ENCODE results near the gene BAIAP2L1. TPM values are rescaled to one million over a fixed set of nuclear protein-coding genes. Genes with fewer than 3 reads are reported as not detected.

Gene BAIAP2L1
- total and polyA plus RNA-seq, 2 of the 8 experiments (the other 6 are each of a cell fraction or from before 2014, with no cell fraction given): 19.2 to 42.9 TPM

DNA sequence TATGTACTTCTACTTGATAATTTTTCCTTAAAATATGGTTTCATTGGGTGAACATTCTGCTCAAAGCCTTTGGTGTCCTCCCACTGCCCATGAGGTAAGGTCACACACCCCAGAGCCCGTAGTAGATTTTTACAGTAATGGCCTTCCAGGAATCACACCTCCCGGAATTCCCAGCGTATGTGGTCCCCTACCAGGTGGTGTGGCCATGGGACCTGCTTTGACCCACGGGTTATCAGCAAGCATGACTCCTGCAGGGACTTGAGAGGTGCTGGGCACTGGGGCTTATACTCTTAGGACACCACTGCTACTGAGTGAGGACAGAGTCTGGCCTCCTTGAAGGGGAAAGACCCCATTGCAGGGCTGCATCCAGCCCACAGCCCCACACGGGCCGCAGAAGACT is 42.2 kb downstream of the BAIAP2L1 start (continued):
- TF ChIP-seq HDAC2 (IDR thresholded peaks at IDR 0.05; ENCODE audit: borderline replicate concordance in 1 of 2, low read depth in 2 of 2, low read length in 2 of 2) (no peak), GTF2F1 (IDR thresholded peaks at IDR 0.05; ENCODE audit: borderline replicate concordance, low read depth, low read length) (no peak), KDM4A (IDR thresholded peaks at IDR 0.05; ENCODE audit: low read depth, low read length, severe bottlenecking) (no peak), CEBPB (IDR thresholded peaks at IDR 0.05; ENCODE audit: low read depth, low read length) (no peak), MAX (IDR thresholded peaks at IDR 0.05) (no peak), BCL11A (IDR thresholded peaks at IDR 0.05; ENCODE audit: low read depth in 2 of 2, low read length in 2 of 2) (no peak), CHD1 (IDR thresholded peaks at IDR 0.05; ENCODE audit: low read depth, low read length) (no peak), POU5F1 (IDR thresholded peaks at IDR 0.05; ENCODE audit: low read depth, low read length) (no peak), RAD21 (IDR thresholded peaks at IDR 0.05 in 1 of 2, conservative IDR thresholded peaks at IDR 0.05 in 1 of 2; ENCODE audit: low read depth in 2 of 2, low read length in 2 of 2) (no peak)
